Fibroblast of skin of scalp (primary cell): ENCODE data around the gene DNASE2B.

Experiments used
- DNase-seq: peaks from one replicate; pipeline ENCODE4 v3.0.0-alpha.2; 2013

Gene DNASE2B

DNA sequence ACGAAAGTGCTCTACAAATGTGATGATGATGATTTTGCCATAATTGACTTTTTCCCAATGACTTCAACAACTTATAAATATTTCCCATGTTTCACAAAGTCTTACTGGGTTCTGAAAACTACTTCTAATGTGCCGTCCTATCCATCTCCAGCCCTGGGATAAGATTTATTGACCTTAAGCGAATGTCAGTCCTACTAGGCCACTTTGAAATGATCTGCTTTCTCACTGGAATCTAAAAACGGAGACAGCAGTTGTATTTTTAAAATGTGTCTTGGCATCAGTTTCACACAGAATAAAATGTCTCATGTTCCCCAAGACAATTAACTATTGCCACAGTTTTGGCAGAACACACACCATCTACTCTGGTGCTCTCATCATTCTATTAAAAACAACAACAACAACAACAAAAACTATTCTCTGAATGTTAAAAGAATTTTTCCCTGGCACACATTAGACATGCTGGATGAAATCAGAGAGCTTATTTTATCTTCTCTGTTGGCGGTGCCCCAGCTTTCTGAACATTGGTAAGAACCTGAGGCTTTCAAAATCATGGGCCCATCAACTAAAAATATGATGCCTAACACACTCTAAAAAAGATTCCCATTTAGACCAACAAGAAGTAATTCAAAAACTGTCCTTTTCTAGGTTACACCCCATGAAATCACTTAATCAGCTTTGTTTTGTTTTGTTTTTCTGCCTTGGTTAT, 23.1 kb upstream of the DNASE2B start:
- DNase-seq = no peak

DNA sequence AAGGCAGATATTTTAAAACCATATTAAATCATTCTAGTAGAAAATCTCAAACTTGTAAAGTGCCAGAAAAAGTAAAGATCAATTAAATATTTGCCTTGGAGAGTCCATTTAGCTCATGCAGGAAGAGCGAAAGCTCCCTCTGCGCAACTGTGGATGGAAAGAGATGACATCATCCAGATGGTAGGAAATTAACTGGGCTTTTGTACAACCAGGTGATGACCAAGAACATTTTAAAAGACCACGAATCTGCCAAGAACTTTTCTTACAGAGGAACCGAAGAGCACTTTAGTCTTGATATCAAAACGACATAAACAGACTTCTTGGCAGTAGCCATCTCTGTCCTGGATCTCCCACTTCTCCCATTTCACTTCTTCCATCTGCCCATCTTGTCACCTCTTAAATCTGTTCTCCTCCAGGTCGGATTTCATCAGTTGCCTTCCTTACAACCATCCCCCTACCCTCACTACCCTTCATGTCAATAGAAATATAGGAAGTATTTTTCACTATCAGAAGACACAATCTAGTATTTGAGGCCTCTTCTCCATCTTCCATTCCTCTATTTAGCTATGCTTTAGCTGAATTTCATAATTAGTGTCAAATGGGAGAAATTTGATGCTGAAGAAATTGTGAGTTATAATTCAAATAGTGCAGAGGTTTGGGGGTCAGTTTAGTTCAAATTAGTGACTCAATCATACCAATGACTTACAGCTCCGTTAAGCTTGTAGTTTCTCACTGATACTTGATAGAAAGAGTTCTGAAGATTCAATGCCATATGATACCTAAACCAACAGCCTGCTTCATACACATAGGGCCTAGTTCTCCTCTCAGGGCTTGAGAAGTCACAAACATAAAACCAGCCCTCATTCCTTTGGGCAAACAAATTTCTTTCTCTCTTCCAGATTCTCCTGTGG, 22.0 kb upstream of the DNASE2B start:
- no peak for DNase-seq

DNA sequence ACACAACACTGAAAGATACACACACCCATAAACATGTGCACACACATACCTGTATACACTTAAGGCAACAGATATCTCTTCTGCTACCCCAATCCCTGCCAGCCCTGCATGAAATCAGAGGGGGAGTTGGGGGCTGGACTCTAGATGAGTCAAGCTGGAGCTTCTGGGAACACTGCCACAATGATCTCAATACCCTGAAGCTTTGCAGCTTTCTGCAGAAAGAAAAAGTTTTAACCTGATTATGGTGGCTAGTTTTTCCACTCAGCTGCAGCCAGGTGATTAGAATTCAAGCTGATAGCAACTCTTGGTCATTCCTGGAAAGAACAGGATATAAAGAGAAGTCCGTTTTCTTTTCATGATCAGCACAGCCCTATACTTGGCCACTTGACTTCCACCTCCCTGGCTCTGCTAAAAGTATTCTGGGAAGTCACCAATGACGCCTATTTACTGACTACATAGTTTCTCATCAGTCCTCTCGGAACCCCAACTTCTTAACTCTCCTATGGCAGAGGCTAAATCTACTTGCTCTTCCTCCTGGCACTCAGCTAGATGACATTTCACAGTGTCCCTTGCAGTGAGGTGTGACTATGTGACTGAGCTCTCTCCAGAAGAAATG, 20.7 kb upstream of the DNASE2B start:
- peak; percentile 62 for DNase-seq

DNA sequence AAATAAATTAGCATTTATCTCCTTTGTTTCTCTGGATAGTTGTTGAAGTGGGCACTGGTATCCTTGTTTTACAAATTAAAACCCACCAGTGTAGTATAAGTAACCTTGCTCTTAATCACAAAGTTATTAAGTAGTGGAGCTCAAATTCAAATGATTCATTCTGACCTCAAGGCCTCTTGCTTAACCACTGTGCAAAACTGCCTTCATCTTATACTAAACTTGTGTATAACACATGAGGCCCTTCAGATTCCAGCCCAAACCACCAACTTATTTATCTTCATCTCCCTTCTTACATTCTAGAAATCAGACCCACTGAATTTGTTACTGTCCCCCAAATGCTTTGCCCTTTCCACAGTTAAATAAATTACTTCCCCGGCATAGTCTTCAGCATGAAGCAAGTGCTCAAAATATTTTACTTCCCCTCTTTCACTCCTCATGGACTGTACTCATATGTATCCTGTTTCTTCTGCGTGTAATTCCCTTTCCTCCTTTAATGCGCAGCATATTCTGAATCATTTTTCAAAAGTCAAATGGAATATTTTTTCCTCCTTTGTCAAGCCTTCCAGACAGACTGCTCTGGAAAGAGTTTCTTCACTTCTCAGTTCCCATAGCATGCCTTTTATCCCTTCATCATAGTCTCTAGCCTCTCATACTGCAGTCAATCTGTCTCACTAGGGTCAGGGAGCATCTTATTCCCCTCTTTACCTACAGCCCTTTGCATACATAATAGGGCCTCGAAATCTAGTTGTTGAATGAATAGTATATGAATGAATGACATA, 19.0 kb upstream of the DNASE2B start:
- peak; percentile 43 for DNase-seq

DNA sequence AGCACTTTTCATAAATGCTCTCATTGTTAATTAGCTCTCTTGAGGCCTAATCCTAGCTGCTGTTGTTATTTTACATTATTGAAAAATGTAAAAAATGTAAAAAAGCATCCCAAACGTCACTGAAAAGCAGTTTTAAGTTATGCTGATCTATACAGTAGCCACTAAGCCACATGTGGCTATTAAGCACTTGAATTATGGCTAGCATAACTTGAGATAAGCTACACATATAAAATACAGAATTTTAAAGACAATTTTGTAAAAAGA, 18.4 kb upstream of the DNASE2B start:
- peak; percentile 28 for DNase-seq

DNA sequence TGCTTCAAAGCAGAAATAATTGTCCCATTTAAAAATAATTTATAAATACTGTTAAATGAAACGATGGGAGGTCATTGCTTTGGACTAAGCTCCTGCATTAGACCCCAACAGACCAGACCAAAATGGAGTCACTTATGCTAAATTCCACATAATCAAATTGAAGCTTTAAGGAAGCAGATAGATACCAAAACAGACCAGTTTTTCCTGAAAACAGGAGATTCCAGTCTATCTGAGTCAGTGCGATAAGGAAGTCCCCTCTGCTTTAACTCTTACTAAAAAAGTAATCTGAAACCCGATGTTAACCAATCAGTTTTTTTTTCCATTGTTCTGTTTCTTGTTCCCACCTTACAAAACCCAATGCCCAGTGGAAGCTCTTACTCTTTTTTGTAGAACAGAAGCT, 16.2 kb upstream of the DNASE2B start:
- DNase-seq = no peak

DNA sequence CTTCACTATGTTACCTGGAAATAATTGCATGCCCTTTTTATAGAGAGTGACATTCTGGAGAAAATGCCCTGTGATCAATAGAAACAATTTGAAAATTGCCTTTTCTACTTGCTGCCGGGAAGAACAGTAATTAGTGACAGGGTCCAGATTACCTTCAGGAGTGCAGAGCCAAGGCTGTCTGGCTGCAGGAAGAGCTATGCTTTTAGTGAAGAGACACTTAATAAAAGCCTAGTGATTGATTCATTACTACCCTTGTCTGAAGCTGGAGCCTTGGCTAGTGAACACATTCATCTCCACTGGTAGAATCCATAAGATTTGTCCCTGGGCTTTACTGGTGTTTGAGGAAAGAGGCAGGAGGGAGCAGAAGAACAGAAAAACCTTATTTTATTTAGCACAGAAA, 12.9 kb upstream of the DNASE2B start:
- DNase-seq = no peak

DNA sequence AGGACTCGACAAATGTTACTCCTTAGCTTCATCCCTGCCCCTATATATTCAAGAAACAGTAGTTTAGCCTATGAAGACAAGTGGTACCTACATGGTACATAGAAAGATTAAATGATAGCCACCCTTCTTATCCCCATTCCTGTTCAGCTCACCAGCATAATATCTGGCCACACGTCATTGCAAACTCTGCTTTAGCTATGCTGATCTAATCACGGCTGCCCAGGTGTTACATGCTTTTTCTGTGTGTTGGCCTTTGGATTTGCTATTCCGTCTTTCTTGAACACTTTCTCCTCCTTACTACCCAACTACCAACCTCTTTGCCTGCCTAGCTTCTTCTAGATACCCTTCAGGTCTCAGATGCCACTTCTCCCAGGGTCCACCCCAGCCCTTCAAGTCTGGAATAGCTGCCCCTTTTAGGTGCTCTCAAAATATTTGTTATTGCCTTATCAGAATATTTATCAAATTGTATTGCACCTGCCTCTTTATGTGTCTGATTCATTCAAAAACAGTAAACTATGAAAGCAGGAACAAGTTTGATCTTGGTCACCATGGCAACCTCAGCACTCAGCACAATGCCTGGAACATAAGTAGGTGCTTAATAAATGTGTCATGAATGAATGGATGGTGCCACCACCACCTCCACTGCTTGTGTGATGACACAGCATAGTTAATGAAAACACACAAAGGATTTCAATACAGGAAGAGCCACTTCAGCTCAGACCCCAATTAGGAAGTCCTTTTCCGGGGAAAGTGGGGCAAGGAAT, 11.4 kb upstream of the DNASE2B start:
- DNase-seq = no peak

DNA sequence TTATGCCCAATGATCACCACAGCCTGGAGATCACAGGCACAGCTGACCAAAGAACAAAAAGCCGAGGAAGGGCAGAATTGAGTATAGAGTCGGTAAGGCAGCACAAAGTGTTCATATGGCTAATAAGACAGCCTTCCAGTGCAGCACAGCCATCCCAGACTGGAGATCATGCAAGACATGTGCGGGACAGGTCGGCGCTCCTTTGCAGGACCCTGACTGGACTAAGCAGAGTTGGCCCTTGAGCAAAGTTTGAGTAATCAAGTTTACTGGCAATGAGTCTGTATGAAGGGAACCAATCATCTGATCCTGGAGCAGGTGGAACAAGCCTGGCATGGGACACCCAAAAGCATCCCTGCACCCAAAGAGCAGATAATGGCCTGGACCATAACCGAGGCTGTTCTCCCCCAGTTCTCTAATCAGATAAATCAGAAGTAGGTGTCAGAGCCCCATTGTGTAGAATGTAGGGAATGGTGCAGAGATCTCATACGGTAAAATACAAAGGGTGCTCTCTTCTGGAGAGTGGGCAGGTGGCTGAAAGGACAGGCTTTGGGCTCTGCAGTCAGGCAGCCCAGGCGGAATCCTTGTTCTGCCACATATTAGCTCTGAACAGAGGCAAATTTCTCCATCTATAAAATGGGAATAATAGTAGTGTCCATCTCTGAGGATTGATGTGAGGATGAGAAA, 10.7 kb upstream of the DNASE2B start:
- peak; percentile 18 for DNase-seq

DNA sequence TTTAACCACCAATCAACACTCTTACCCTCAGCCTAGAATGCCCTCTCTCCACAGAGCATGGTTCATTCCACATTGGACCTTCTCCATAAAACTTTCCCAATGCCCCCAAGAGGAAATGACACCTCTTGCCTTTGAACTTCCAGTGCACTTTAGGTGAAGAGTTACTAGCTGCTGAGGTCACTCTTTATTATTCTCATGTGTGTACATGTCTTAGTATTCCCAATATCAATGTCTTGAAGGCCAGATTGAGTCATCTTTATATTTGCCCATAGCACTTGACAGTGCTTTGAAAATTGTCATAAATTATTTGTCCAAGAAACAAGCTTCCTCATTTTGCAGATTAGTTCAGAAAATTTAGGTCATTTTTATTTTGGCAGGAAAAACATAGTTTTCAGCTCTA, 8.1 kb upstream of the DNASE2B start:
- DNase-seq = no peak

DNA sequence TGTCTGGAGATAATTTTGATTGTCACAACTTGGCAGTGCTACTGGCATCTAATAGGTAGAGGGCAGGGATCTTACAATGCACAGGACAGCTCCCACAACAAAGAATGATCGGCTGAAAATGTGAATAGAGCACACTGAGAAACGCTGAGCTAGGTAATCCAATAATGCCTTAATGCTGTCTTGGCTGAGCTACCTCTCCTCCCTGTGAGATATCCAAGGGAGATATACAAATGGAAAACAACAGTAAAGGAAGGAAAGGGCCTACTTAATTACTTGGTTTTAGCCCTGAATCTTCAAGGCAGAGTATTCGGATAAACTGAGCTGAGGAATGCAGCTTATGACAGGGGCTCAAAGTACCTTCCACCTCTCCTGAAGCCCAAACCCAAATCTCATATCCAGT, 2.9 kb downstream of the DNASE2B start:
- DNase-seq = no peak

DNA sequence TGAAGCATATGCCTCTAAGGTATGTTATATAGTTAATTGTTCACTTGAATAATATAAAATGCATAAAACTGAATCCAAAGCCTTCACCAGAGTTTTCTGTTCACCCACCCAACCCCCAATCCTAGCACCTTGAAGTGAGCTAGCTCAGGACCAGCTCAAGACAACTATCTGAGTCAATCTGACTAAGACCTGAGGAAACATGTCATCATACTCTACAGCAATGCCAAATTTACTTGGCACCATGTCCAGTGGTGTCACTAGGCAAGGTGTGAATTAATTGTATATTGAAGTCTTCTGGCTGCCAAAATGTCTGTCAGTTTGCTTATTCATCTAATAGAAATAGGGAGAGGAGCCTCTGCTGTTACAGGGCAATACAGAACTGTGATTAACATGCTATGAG, 3.8 kb downstream of the DNASE2B start:
- DNase-seq = no peak

DNA sequence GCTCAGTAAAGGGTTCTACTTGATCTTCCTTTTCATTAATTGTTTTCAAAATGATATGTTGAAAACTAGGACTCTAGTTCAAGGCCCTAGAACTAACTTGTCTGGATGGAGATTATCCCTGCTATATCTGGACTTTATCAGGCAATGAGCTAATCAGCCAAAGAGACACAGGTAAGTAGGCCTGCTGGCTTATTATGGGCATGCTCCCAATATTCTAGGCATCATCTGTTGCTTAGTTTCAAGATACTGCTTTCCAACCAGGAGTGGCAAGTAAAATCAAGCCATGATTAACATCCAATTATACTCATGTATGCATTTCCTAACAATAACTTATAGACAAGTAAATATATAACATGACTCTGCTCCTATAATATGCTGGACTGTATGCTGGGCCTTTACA, 4.2 kb downstream of the DNASE2B start:
- DNase-seq = no peak

DNA sequence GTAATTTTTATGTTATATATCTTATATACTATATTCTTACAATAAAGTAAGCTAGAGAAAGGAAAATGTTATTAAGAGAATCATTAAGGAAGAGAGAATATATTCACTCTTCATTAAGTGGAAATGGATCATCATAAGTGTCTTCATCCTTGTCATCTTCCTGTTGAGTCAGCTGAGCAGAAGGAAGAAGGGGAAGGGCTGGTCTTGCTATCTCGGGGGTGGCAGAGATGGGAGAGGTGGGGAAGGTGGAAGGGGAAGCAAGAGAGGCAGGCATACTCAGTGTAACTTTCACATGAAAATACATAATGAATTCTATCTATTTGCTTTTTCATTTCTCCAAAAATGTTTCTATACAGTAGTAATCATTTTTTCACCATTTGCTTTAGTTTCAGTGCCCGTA, 5.1 kb downstream of the DNASE2B start:
- no peak for DNase-seq

DNA sequence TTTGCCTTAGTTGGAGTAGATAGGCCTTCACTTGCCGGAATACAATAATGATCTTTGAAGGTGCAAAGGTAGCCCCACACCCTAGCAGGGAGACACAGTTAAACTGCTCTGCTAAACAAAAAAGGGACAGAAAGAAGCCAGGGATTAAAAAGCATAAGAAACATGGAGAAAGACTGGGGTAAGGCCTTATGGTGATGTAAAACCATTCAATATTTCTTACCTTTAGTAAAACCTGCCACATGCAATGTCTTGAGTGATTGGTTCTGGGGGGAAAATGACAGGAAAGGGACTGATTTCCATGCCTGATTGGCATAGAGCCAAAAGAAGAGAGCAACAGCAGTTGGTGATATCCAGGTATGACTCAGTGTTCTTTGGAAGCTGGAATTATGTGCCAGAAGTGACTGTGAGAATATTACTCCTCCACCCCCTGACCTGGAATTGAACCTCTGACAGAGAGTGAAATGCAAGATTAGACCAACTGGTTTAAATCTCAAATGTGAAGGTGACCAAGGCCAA, 8.1 kb downstream of the DNASE2B start:
- DNase-seq = peak; percentile 6

DNA sequence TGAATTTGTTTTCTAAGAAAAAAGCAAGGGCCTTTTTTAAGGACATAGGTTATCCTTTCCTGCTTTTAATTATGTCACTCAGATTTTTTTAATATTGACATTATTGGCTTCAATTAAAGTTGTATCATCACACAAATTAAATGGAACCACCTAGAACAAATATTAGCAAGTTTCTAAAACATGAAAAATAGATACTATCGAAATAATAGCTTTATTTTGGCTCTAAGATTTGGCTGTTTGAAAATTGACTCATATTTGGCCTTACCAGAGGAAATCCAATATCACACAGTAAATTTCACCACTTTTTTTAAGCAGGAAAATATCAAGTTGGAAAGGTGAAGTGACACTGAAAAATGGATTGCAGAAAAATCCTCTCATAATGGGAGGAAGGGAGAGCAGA, 9.2 kb downstream of the DNASE2B start:
- DNase-seq = no peak

DNA sequence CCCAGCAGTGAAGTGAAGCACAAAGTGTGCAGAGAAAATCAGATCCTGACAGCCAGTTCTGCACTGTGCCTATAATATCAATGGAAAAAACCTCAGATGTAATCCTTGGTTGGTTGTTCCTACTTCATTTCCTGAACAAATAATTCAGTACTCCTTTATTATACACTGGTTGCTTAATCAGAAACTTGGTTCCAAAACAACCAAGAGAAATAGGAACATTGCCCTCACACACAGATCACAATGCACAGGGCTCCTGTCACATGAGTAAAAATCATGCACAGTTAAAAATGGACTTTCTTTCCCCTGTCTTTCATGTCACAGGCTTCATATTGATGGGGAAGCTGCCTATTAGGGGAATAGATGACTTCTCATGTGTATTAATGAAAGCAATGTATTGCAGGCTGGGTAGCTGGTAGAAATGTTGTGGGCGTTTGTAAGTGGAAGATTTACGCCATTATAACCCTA, 9.7 kb downstream of the DNASE2B start:
- no peak for DNase-seq

DNA sequence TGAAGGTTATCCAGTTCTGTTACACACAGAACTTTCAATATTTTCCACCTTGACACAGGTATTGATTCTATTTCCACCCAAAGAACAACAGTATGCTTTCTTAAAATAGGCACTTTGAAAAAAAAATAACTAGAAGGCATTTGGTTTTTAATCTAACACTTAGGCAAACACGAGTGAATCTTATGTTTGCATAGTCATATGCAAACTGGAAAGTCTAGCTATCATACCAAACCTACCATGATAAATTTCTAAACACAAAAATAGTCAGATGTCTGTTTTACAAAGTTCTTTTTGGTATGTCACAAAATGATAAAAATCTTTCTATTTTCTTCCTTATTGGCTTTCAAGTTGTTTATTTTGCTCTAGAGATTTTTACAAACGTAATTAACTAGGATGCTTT, 11.6 kb downstream of the DNASE2B start:
- DNase-seq = no peak

DNA sequence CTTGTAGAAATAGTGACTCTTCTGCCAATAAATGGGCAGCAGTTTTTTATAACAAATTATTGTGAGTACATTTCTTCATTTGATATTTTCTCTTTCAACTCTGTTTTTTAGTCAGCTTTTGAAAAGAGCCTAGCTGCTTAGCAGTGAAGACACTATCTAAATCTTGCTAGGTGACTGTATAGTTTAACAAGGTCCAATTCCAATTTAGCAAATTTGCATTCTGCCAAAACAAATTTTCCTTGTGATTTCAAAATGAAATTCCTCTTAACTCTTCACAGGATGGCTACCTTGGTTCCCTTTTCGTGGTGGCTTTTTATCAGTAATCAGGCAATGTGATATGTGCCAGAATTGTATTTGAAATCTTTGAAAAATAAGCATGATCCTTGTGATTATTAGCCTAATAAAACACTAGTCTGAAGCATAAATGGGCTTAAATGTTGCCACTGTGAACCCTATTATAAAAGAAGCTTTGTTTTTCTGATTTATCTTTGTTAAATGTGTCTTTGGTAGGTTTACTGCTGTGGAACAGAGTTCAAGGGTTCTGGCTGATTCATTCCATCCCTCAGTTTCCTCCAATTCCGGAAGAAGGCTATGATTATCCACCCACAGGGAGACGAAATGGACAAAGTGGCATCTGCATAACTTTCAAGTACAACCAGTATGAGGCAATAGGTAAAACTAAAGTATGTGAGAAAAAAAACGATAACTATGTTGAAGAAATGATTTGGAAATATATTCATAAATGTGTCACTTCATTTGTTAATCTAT, 12.2 kb downstream of the DNASE2B start:
- DNase-seq = no peak

DNA sequence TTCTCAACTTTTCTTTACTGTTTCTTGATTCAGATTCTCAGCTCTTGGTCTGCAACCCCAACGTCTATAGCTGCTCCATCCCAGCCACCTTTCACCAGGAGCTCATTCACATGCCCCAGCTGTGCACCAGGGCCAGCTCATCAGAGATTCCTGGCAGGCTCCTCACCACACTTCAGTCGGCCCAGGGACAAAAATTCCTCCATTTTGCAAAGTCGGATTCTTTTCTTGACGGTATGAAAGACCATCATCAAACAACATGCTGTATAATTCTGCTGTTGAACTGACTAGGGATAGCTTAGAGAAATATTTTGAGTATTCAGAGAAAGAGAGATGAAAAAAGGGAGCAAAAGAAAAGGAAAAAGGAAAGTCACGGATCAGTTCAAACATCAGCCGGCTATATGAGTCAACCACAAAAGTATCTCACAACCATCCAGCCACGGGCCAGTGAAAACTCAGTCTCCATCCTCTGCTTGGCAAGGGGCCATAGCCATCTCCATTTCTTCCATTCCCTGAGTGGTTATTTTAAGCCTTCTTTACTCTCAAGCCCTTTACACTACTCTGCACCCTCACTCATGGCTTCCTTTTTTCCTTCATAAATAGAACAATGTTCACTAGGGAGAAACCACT, 14.1 kb downstream of the DNASE2B start:
- DNase-seq = peak; percentile 71
